ENCODE measurements around the gene DELE1. TPM values are rescaled to one million over a fixed set of nuclear protein-coding genes. Genes with fewer than 3 reads are reported as not detected.

DELE1 gene
- total and polyA plus RNA-seq, 4 donors: 23.2 to 49.0 (median 40.3) TPM

DNA sequence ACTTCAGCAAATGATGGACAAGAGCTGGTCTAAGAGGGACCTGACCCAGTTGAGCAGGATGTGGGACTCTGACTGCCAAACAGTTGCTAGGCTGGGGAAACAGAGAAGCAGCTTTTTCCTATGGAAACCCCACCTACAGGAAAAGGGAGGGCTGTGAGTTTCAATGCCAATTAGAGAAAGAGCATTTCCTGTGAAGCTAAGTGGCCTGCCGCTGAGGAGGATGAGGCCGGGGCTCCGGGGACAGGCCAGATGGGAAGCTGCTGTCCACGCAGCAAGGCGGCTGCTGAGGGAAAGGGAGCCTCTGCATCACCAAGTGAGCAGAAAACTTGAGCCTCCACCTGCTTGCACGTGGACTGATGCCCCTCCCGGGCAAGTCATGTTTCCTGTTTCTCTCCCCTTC, 34.4 kb downstream of the DELE1 start, which contains the start of gene PCDH12:
Gene PCDH12 (minus strand): TSS at position 90 of the 400 bp plus-strand sequence. CDS start 351 bp downstream, outside the sequence.
- 69% methylated on average over 7 of the region's 7 CpGs for WGBS
- Histone ChIP-seq H3K4me1 (ENCODE audit: control insufficient read depth in 4 of 4, insufficient read depth in 4 of 4, low read length in 3 of 4) (peaks cover 0 to 12% (median 0%) of the 10 kb centered on the region in 4 donors), H3K27me3 (ENCODE audit: control insufficient read depth in 4 of 4, insufficient read depth in 4 of 4, low read length in 3 of 4) (no peaks in the 10 kb centered on the region), H3K9ac (ENCODE audit: low read depth in 1 of 2, low read length in 2 of 2) (no peak within 1 kb of the TSS), H3K36me3 (ENCODE audit: control insufficient read depth in 4 of 4, insufficient read depth in 3 of 4, low read depth in 1 of 4, low read length in 3 of 4) (no peaks in the 10 kb centered on the region), H3K9me3 (ENCODE audit: control insufficient read depth in 4 of 4, low read length in 3 of 4) (no peaks in the 10 kb centered on the region), H3K4me3 (ENCODE audit: low read depth in 1 of 3, low read length in 3 of 3) (peak within 1 kb of the TSS in 1 of 3 donors; percentile 1), H3K27ac (ENCODE audit: low read depth in 1 of 2, low read length in 2 of 2) (peak within 1 kb of the TSS in 1 of 2 donors; percentile 10)
- DNase-seq (ENCODE audit: low spot score): no peak
- TF ChIP-seq FOXA1 (IDR thresholded peaks at IDR 0.05): no peak
- TF ChIP-seq YY1 (IDR thresholded peaks at IDR 0.05): no peak
- TF ChIP-seq GABPA (IDR thresholded peaks at IDR 0.05 in 1 of 2, conservative IDR thresholded peaks at IDR 0.05 in 1 of 2): no peak
- no peak for TF ChIP-seq HNF4G (IDR thresholded peaks at IDR 0.05)
- no peak for TF ChIP-seq HNF4A (conservative IDR thresholded peaks at IDR 0.05)
- no peak for TF ChIP-seq JUND (IDR thresholded peaks at IDR 0.05)
- TF ChIP-seq, protein P1, sequence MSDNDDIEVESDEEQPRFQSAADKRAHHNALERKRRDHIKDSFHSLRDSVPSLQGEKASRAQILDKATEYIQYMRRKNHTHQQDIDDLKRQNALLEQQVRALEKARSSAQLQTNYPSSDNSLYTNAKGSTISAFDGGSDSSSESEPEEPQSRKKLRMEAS (IDR thresholded peaks at IDR 0.05): peak; percentile 47
- no peak for TF ChIP-seq TAF1 (conservative IDR thresholded peaks at IDR 0.05)
- TF ChIP-seq, protein P2, sequence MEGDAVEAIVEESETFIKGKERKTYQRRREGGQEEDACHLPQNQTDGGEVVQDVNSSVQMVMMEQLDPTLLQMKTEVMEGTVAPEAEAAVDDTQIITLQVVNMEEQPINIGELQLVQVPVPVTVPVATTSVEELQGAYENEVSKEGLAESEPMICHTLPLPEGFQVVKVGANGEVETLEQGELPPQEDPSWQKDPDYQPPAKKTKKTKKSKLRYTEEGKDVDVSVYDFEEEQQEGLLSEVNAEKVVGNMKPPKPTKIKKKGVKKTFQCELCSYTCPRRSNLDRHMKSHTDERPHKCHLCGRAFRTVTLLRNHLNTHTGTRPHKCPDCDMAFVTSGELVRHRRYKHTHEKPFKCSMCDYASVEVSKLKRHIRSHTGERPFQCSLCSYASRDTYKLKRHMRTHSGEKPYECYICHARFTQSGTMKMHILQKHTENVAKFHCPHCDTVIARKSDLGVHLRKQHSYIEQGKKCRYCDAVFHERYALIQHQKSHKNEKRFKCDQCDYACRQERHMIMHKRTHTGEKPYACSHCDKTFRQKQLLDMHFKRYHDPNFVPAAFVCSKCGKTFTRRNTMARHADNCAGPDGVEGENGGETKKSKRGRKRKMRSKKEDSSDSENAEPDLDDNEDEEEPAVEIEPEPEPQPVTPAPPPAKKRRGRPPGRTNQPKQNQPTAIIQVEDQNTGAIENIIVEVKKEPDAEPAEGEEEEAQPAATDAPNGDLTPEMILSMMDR (IDR thresholded peaks at IDR 0.05; ENCODE audit: low read depth, low read length, missing input control): no peak
- TF ChIP-seq, protein P3, sequence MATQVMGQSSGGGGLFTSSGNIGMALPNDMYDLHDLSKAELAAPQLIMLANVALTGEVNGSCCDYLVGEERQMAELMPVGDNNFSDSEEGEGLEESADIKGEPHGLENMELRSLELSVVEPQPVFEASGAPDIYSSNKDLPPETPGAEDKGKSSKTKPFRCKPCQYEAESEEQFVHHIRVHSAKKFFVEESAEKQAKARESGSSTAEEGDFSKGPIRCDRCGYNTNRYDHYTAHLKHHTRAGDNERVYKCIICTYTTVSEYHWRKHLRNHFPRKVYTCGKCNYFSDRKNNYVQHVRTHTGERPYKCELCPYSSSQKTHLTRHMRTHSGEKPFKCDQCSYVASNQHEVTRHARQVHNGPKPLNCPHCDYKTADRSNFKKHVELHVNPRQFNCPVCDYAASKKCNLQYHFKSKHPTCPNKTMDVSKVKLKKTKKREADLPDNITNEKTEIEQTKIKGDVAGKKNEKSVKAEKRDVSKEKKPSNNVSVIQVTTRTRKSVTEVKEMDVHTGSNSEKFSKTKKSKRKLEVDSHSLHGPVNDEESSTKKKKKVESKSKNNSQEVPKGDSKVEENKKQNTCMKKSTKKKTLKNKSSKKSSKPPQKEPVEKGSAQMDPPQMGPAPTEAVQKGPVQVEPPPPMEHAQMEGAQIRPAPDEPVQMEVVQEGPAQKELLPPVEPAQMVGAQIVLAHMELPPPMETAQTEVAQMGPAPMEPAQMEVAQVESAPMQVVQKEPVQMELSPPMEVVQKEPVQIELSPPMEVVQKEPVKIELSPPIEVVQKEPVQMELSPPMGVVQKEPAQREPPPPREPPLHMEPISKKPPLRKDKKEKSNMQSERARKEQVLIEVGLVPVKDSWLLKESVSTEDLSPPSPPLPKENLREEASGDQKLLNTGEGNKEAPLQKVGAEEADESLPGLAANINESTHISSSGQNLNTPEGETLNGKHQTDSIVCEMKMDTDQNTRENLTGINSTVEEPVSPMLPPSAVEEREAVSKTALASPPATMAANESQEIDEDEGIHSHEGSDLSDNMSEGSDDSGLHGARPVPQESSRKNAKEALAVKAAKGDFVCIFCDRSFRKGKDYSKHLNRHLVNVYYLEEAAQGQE (IDR thresholded peaks at IDR 0.05): peak; percentile 66
- TF ChIP-seq SP1 (IDR thresholded peaks at IDR 0.05): peak; percentile 49
- TF ChIP-seq RXRA (IDR thresholded peaks at IDR 0.05): no peak
- peak in 1 of 2 donors; percentile 47 for TF ChIP-seq EGR1 (IDR thresholded peaks at IDR 0.05; ENCODE audit: low read depth in 2 of 2)
- TF ChIP-seq FOXA2 (IDR thresholded peaks at IDR 0.05): no peak
- TF ChIP-seq RAD21 (IDR thresholded peaks at IDR 0.05): no peak
- TF ChIP-seq, protein P4, sequence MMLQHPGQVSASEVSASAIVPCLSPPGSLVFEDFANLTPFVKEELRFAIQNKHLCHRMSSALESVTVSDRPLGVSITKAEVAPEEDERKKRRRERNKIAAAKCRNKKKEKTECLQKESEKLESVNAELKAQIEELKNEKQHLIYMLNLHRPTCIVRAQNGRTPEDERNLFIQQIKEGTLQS (IDR thresholded peaks at IDR 0.05): no peak
- TF ChIP-seq NR2F2 (IDR thresholded peaks at IDR 0.05): peak; percentile 70
- TF ChIP-seq, protein P5, sequence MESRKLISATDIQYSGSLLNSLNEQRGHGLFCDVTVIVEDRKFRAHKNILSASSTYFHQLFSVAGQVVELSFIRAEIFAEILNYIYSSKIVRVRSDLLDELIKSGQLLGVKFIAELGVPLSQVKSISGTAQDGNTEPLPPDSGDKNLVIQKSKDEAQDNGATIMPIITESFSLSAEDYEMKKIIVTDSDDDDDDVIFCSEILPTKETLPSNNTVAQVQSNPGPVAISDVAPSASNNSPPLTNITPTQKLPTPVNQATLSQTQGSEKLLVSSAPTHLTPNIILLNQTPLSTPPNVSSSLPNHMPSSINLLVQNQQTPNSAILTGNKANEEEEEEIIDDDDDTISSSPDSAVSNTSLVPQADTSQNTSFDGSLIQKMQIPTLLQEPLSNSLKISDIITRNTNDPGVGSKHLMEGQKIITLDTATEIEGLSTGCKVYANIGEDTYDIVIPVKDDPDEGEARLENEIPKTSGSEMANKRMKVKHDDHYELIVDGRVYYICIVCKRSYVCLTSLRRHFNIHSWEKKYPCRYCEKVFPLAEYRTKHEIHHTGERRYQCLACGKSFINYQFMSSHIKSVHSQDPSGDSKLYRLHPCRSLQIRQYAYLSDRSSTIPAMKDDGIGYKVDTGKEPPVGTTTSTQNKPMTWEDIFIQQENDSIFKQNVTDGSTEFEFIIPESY (IDR thresholded peaks at IDR 0.05): no peak

All from liver (tissue), 9 donors.